Measurements from ENCODE around the gene LBX2.

Gene LBX2

GRCh38 chr2:74450570-74451190 is 48.7 kb downstream of the LBX2 start:
- no peak for TF ChIP-seq L3MBTL2 (conservative IDR thresholded peaks at IDR 0.05)
- DNase-seq (ENCODE audit: extremely low spot score): no peak
- POLR2A ChIA-PET: interaction anchor here (1.2 kb wide), 1 partner anchor 10 kb away, joined by 8 read pairs; no protein-coding TSS in a partner anchor
- CTCF ChIA-PET: no interaction called here

DNA sequence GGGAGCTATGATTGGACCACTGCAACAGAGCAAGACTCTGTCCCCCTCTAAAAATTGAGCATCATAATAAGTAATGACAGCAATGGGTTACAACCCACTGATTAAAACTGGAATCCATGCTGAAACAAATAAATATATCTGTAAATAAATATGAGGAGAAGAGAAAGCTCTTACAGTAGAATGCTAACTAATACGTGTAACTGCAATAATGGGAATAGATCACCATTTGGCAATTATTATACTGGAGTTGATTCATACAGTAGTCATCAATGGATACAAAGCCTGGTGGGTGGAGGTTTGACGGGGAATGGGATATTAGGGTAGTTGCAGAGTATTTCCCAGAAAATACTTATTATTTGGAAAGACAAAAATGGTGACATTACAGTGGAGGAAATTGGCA is 50.6 kb downstream of the LBX2 start:
- POLR2A ChIA-PET: interaction anchor here (0.7 kb wide), 1 partner anchor 8 kb away, joined by 3 read pairs; no protein-coding TSS in a partner anchor
- CTCF ChIA-PET: no interaction called here
- no peak for TF ChIP-seq L3MBTL2 (conservative IDR thresholded peaks at IDR 0.05)
- TF ChIP-seq, protein P1, sequence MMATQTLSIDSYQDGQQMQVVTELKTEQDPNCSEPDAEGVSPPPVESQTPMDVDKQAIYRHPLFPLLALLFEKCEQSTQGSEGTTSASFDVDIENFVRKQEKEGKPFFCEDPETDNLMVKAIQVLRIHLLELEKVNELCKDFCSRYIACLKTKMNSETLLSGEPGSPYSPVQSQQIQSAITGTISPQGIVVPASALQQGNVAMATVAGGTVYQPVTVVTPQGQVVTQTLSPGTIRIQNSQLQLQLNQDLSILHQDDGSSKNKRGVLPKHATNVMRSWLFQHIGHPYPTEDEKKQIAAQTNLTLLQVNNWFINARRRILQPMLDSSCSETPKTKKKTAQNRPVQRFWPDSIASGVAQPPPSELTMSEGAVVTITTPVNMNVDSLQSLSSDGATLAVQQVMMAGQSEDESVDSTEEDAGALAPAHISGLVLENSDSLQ (IDR thresholded peaks at IDR 0.05): no peak
- no peak for TF ChIP-seq HDGF (IDR thresholded peaks at IDR 0.05; ENCODE audit: borderline replicate concordance)
- no peak for TF ChIP-seq ZNF384 (IDR thresholded peaks at IDR 0.05)
- no peak for TF ChIP-seq SUZ12 (IDR thresholded peaks at IDR 0.05)
- TF ChIP-seq FOXM1 (IDR thresholded peaks at IDR 0.05; ENCODE audit: borderline replicate concordance): no peak
- TF ChIP-seq TARDBP (IDR thresholded peaks at IDR 0.05): no peak
- no peak for TF ChIP-seq BHLHE40 (IDR thresholded peaks at IDR 0.05; ENCODE audit: borderline replicate concordance)
- no peak for TF ChIP-seq FOXK2 (IDR thresholded peaks at IDR 0.05)
- no peak for TF ChIP-seq CTBP1 (IDR thresholded peaks at IDR 0.05; ENCODE audit: borderline replicate concordance)
- TF ChIP-seq NFRKB (IDR thresholded peaks at IDR 0.05): no peak
- TF ChIP-seq ELF4 (IDR thresholded peaks at IDR 0.05): no peak
- TF ChIP-seq ARNT (IDR thresholded peaks at IDR 0.05): no peak
- no peak for TF ChIP-seq FOXA1 (IDR thresholded peaks at IDR 0.05)
- no peak for DNase-seq (ENCODE audit: extremely low spot score)

Measured in HEK293T (cell line).